HG02571 (cell line): ENCODE measurements around the gene ZBTB9.

Experiments
- ATAC-seq: cut with Tn5 transposase; IDR thresholded peaks from one replicate; pipeline ENCODE4 v1.9.1; 2021; ENCODE audit warnings: mild to moderate bottlenecking, moderate library complexity; ENCODE audit not compliant: unreplicated experiment

ZBTB9 gene

DNA sequence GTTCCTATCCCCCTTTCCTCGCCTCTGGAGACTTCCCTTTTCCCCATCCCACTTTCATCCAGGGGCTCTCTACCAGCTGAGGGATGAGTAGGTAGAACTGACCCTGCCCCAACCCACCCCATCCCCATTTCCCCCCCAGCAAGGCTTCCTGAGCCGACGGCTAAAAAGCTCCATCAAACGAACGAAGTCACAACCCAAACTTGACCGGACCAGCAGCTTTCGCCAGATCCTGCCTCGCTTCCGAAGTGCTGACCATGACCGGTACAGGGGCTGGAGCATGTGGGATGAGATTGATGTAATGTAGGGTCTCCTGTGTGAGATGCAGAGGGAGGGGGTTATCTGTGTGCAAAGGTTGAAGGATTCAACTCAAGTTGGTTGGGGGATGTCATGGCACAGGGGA lies 21.8 kb upstream of the ZBTB9 start:
- no peak for ATAC-seq

DNA sequence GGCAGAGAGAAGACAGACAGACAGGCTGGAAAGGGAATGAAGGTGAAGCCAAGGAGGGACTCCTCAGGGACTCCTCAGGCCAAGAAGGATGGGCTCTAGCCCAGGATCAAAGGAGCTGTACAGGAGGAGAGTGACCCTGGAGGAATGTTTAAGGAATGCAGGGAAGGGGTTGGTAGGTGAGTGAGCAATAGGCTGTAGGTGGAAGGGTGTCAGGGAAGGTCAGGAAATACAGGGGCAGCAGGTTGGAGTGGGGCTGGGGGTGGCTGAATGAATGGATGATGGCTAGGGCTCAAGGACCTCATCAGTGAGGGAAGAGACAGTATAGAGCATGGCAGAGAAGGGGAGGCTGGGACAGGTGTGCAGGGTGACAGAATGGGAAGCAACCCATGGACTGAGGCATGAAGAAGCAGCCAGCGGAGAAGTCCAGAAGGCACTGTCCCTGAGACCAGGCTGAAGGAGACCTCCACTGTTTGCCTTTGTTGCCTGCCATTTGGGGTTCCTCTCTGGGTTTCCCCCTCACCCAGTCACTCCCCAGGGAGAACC lies 21.3 kb upstream of the ZBTB9 start:
- no peak for ATAC-seq

- ATAC-seq: no peak
These were observed 20.7 kb upstream of the ZBTB9 start for GRCh38 chr6:33433544-33434191.

GRCh38 chr6:33434961-33435360 lies 19.4 kb upstream of the ZBTB9 start:
- ATAC-seq: no peak

DNA sequence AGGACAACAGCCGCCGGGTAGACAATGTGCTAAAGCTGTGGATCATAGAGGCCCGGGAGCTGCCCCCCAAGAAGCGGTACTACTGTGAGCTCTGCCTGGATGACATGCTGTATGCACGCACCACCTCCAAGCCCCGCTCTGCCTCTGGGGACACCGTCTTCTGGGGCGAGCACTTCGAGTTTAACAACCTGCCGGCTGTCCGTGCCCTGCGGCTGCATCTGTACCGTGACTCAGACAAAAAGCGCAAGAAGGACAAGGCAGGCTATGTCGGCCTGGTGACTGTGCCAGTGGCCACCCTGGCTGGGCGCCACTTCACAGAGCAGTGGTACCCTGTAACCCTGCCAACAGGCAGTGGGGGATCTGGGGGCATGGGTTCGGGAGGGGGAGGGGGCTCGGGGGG lies 16.7 kb upstream of the ZBTB9 start:
- no peak for ATAC-seq

DNA sequence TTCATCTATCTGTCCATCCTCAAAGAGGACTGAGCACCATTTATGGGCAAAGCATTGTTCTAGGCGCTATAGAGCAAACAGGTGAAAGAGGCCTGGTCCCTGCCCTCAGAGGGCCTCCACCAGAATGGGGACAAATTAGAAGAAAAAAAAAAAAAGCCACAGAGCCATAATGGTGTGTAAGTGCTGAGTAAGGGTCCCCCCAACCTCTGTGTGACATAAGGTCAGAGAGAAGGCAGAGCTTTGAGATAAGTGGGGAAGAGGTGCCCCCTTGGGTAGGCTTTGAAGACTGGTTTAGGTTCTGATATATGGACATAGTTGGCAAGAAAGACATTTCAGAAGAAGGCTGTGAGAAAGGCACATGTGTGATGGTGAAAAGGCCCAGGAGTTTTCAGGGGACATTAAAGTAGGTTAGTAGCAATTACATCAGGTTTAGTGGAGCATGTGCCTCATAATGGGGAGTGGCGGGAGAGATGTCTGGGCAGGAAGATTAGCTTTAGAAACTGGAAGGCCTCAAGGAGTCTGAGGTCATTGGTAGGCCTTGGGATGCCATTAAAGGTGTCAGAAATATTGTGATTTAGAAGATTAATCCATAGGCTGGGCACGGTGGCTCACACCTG lies 15.3 kb upstream of the ZBTB9 start:
- ATAC-seq: no peak

DNA sequence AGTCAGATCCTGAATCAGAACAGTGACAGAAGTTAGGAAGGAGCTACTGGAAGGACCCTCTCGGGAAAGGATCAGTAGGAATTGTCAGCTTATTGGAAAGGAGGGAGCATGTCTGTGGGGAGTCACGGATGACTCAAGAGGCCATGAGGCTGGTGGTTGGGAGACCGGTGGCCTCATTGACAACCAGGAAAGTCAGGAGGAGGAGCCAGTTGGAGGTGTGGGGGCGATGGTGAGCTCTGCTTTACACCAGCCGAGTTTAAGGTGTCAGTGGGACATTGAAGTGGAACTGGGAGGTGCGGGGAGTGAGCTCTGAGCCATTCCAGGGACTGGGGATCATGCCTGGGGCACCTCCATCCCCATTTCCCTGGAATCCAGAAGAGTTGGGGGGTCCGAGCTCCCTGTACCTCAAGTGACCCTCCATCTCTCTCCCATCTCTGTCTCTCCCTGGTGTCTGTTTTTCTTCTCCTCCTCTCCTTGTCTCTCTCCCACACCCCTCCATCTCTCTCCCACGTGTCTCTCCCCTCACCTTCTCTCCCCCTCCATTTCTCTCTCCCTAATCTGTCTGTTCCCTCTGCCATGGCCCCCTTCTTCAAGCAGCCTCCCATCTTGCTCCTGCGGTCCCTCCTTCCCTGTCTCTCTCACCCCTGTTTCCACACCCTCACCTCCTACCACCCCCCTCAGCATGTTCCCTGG lies 14.3 kb upstream of the ZBTB9 start:
- ATAC-seq: no peak

DNA sequence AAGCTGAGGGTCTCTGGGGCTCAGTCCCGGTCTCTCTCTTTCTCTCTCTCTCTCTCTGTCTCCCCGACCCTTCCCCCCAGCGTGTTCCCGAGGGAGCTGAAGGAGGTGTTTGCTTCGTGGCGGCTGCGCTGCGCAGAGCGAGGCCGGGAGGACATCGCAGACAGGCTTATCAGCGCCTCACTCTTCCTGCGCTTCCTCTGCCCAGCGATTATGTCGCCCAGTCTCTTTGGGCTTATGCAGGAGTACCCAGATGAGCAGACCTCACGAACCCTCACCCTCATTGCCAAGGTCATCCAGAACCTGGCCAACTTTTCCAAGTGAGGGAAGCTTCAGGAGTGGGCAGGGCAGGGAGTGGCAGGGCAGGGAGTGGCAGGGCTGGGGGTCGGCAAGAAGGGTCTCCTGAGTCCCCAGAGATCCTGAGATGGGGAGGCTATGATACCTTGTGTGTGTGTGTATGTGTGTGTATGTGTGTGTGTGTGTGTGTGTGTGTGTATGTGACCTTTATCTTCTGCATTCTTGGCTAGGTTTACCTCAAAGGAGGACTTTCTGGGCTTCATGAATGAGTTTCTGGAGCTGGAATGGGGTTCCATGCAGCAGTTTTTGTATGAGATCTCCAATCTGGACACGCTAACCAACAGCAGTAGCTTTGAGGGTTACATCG lies 13.6 kb upstream of the ZBTB9 start:
- ATAC-seq: no peak

- no peak for ATAC-seq
These were observed 12.9 kb upstream of the ZBTB9 start for GRCh38 chr6:33441457-33441856.

DNA sequence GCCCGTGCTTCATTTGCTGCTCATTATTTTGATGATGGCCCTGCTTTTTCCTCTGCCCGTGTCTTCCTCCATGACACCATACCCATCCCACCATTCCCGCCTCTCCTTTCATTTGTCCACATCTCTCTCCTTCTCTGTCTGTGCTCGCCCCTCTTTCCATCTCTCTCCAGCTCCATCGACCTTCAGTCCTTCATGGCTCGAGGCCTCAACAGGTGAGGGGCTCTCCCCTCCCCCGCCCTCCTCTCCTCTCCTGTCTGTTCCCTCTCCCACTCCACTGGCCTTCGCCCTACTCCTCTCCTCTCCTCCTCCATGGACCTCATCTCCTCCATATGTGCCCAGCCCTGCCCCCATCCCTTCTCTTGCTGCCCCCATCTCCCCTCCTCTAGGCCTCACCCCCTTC lies 12.1 kb upstream of the ZBTB9 start:
- ATAC-seq: no peak

DNA sequence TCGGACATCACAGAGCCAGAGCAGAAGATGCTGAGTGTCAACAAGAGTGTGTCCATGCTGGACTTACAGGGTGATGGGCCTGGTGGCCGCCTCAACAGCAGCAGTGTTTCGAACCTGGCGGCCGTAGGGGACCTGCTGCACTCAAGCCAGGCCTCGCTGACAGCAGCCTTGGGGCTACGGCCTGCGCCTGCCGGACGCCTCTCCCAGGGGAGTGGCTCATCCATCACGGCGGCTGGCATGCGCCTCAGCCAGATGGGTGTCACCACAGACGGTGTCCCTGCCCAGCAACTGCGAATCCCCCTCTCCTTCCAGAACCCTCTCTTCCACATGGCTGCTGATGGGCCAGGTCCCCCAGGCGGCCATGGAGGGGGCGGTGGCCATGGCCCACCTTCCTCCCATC lies 11.4 kb upstream of the ZBTB9 start:
- ATAC-seq: no peak

DNA sequence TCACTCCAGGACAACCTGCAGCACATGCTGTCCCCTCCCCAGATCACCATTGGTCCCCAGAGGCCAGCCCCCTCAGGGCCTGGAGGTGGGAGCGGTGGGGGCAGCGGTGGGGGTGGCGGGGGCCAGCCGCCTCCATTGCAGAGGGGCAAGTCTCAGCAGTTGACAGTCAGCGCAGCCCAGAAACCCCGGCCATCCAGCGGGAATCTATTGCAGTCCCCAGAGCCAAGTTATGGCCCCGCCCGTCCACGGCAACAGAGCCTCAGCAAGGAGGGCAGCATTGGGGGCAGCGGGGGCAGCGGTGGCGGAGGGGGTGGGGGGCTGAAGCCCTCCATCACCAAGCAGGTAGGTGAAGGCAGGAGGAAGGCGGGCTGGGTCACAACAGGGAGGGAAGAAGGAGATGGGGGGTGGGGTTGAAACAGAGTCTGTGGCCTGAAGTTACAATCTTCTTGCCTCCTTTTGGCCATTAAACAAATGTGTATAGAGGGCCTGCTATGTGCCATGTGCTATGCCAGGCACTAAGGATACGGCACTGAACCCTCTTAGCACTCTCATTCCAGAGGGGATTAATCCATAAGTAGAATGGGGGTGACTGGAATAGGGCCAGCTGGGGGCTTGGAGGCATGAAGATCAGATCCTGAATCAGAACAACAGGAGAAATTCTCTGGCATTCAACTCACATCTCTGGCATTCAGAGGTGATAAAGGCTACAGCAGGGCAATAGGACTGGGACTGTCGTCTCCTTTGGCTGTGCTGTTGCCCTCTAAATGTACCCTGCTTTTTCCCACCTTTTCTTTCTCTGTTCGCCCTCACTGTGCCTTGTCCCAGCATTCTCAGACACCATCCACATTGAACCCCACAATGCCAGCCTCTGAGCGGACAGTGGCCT lies 10.5 kb upstream of the ZBTB9 start:
- ATAC-seq: no peak

DNA sequence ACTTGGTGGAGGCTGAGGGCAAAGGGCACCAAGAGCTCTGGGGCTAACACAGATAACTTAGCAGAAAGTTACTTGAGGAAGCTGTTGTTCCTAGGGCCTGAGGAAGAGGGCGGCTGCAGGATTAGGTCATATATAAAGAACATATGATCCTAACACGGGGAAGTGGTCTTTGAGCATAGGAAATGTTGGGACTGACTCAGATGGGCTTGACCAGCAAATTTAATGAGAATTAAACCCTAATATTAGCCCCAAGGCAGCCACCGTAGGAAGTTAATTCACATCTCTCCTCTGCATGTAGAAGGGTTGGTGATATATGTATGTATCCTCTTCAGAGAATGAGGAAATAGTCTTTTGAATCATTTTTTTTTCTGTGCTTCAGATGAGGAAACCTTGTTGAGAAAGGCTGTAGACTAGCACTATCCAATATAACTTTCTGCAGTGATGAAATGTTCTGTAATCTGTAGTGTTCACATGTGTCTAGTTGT lies 9.2 kb upstream of the ZBTB9 start:
- ATAC-seq: no peak

- ATAC-seq: no peak
These were observed 8.0 kb upstream of the ZBTB9 start for GRCh38 chr6:33446356-33446755.

- no peak for ATAC-seq
These were observed 3.9 kb upstream of the ZBTB9 start for GRCh38 chr6:33450434-33450833.

GRCh38 chr6:33451606-33452005 lies 2.8 kb upstream of the ZBTB9 start:
- ATAC-seq: no peak

- ATAC-seq: no peak
These were observed 1.9 kb upstream of the ZBTB9 start for GRCh38 chr6:33452496-33452895.

DNA sequence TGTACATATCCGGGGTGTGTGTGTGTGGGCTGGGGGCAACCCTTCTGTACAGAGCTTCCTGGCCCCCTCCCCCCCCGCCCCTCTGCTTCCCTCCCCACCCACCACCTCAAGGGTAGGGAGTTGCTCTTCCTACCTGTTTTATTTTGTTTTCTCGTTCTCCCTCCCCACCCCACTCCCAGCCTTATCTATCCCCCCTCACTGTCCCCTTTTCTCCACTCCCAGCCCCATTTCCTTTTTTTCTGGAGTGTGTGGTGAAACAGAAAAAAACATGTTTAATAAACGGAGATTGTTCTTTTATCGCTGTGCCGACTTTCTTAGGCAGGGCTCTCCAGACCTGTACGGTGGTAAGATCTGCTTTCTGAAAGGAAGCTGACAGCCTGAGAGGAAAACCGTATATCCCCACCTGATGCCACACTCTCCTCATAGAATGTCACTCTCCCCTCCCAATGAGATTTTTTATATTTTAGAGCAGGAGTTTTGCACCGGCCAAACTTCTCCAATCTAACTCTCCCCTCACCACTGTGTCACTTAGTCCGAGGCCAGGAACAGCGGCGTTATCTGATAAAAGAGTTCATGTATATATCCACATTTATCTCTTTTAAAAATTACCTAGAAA lies 875 bp upstream of the ZBTB9 start:
- ATAC-seq: no peak

DNA sequence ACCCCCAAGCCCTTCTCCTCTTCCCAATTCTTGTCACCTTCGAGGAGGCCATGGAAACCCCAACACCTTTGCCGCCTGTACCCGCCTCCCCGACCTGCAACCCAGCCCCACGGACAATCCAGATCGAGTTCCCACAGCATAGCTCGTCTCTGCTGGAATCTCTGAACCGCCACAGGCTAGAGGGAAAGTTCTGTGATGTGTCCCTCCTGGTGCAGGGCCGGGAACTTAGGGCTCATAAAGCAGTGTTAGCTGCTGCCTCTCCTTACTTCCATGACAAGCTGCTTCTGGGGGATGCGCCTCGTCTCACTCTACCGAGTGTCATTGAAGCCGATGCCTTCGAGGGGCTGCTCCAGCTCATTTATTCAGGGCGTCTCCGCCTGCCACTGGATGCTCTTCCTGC lies 675 bp downstream of the ZBTB9 start:
- ATAC-seq: no peak

DNA sequence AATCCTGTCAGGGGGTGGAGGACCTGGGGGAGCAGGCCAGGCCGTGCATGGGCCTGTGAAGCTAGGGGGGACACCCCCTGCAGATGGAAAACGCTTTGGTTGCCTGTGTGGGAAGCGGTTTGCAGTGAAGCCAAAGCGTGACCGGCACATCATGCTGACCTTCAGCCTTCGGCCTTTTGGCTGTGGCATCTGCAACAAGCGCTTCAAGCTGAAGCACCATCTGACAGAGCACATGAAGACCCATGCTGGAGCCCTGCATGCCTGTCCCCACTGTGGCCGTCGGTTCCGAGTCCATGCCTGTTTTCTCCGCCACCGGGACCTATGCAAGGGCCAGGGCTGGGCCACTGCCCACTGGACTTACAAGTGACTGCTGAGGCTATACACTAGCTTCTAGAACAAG lies 1.8 kb downstream of the ZBTB9 start:
- ATAC-seq: no peak
